CD14-positive monocyte (primary cell): ENCODE results near the gene ATF6. TPM values are rescaled to one million over a fixed set of nuclear protein-coding genes. Genes with fewer than 3 reads are reported as not detected.

ENCODE experiments used
- DNase-seq, 3 donors: peaks; one replicate each; pipeline ENCODE4 v3.0.0-alpha.2; 2011 to 2022
- H2AFZ ChIP-seq: 2 replicates; pipeline ENCODE4 v1.6.0; 2012; ENCODE audit warnings: mild to moderate bottlenecking, low read depth, low read length, inconsistent platforms; ENCODE audit not compliant: insufficient read depth, poor library complexity, severe bottlenecking
- H3K27ac ChIP-seq, 2 donors: 1 replicate in 1 of 2; 2 replicates in 1 of 2; pipeline ENCODE4 v1.5.1; 2012 to 2013; ENCODE audit warnings: low read length in 2 of 2, control low read depth in 1 of 2, inconsistent platforms in 1 of 2, low read depth in 1 of 2, mild to moderate bottlenecking in 1 of 2
- H3K27me3 ChIP-seq, 2 donors: one replicate each; pipeline versions ENCODE4 v1.6.0 to v1.6.1; 2011 to 2013; ENCODE audit warnings: low read length in 2 of 2; ENCODE audit not compliant: control insufficient read depth in 2 of 2, insufficient read depth in 2 of 2
- H3K36me3 ChIP-seq, 2 donors: replicated peaks in 1 of 2; 1 replicate in 1 of 2; 2 replicates in 1 of 2; pipeline versions ENCODE4 v1.5.1 to v1.6.1; 2012 to 2013; ENCODE audit warnings: low read length in 2 of 2, control low read depth in 1 of 2, inconsistent platforms in 1 of 2, mild to moderate bottlenecking in 1 of 2; ENCODE audit not compliant: insufficient read depth in 2 of 2, control insufficient read depth in 1 of 2
- H3K4me1 ChIP-seq, 2 donors: 1 replicate in 1 of 2; 2 replicates in 1 of 2; pipeline versions ENCODE4 v1.5.1 to v1.6.1; 2012 to 2013; ENCODE audit warnings: low read length in 2 of 2, control low read depth in 1 of 2, inconsistent platforms in 1 of 2, mild to moderate bottlenecking in 1 of 2, moderate library complexity in 1 of 2; ENCODE audit not compliant: insufficient read depth in 2 of 2, control insufficient read depth in 1 of 2
- H3K4me2 ChIP-seq: replicated peaks from 2 replicates; pipeline ENCODE3; 2012; ENCODE audit warnings: low read length, moderate library complexity, mild to moderate bottlenecking; ENCODE audit not compliant: poor library complexity, severe bottlenecking; ENCODE audit errors: extremely low read depth
- H3K4me3 ChIP-seq, 3 experiments: fragments of 200-600 bp in 1 of 3; sonication (generic) in 1 of 3; replicated peaks in 1 of 3; 1 replicate in 2 of 3; 2 replicates in 1 of 3; pipeline ENCODE4 v1.5.1; 2011 to 2013; ENCODE audit warnings: low read length in 3 of 3, mild to moderate bottlenecking in 3 of 3, control low read depth in 2 of 3, low read depth in 2 of 3, inconsistent platforms in 1 of 3, moderate library complexity in 1 of 3
- H3K79me2 ChIP-seq: 2 replicates; pipeline ENCODE4 v1.6.0; 2012; ENCODE audit warnings: mild to moderate bottlenecking, control low read depth, inconsistent platforms, low read length, moderate library complexity; ENCODE audit not compliant: insufficient read depth
- H3K9ac ChIP-seq: 2 replicates; pipeline ENCODE4 v1.6.0; 2017; ENCODE audit warnings: low read length, mild to moderate bottlenecking; ENCODE audit not compliant: insufficient read depth, poor library complexity, severe bottlenecking
- H3K9me3 ChIP-seq, 2 donors: replicated peaks in 1 of 2; 1 replicate in 1 of 2; 2 replicates in 1 of 2; pipeline versions ENCODE4 v1.5.1 to v1.6.1; 2012 to 2013; ENCODE audit warnings: low read length in 2 of 2, control low read depth in 1 of 2; ENCODE audit not compliant: control insufficient read depth in 1 of 2, insufficient read depth in 1 of 2
- H4K20me1 ChIP-seq: 2 replicates; pipeline ENCODE4 v1.6.0; 2012; ENCODE audit warnings: mild to moderate bottlenecking, low read length, control low read depth, moderate library complexity; ENCODE audit not compliant: insufficient read depth
- H3K27ac Mint-ChIP-seq, 7 donors: one replicate each; pipeline ENCODE4 v1.8.0; 2020; ENCODE audit warnings: mild to moderate bottlenecking in 7 of 7, mixed read lengths in 7 of 7, moderate library complexity in 6 of 7, inconsistent platforms in 2 of 7
- H3K27me3 Mint-ChIP-seq, 3 donors: one replicate each; pipeline ENCODE4 v1.8.0; 2021 to 2022; ENCODE audit warnings: low read depth in 3 of 3, mild to moderate bottlenecking in 3 of 3, mixed read lengths in 3 of 3, moderate library complexity in 3 of 3, inconsistent platforms in 1 of 3
- H3K36me3 Mint-ChIP-seq, 2 donors: one replicate each; pipeline ENCODE4 v1.8.0; 2020; ENCODE audit warnings: mixed read lengths in 2 of 2, inconsistent platforms in 1 of 2, mild to moderate bottlenecking in 1 of 2
- H3K4me1 Mint-ChIP-seq: one replicate; pipeline ENCODE4 v1.8.0; 2020; ENCODE audit warnings: mild to moderate bottlenecking, mixed read lengths
- H3K4me3 Mint-ChIP-seq, 2 donors: one replicate each; pipeline ENCODE4 v1.8.0; 2020; ENCODE audit warnings: mild to moderate bottlenecking in 2 of 2, mixed read lengths in 2 of 2, moderate library complexity in 1 of 2
- H3K9me3 Mint-ChIP-seq, 7 donors: one replicate each; pipeline ENCODE4 v1.8.0; 2020 to 2022; ENCODE audit warnings: mixed read lengths in 7 of 7, mild to moderate bottlenecking in 6 of 7, moderate library complexity in 6 of 7, inconsistent platforms in 2 of 7
- CTCF ChIP-seq: fragments of 200-600 bp; IDR thresholded peaks from one replicate; pipeline ENCODE4 v1.8.0; 2022; ENCODE audit warnings: antibody characterized with exemption, mild to moderate bottlenecking
- WGBS: methylation state at CpG from one replicate; pipeline ENCODE4 v1.1.5; 2013; ENCODE audit warnings: missing lambda C conversion rate; ENCODE audit not compliant: insufficient coverage; 5-methylcytosine and 5-hydroxymethylcytosine counted together
- intact Hi-C, 2 donors: fragments of 100-400 bp; cut with micrococcal nuclease; formaldehyde crosslinking; loops; one replicate each; pipeline versions ENCODE4 v1.15.0 to v1.15.1; 2023
- polyA plus RNA-seq, 3 donors: library from polyadenylated mRNA; depleted of rRNA in 1 of 3; unstranded in 2 of 3; stranded (reverse) in 1 of 3; fragments of 300-500 nt in 2 of 3; fragments of >200 nt in 1 of 3; fragmentation: Illumina TruSeq in 2 of 3; gene quantifications; 1 replicate in 2 of 3; 2 replicates in 1 of 3; pipeline ENCODE4 v1.2.3, GENCODE V29; 2012 to 2021

The ATF6 gene
- polyA plus RNA-seq, 3 donors, result 13.4 to 25.6 (median 22.2) TPM

GRCh38 chr1:161940866-161941591 is 174.9 kb downstream of the ATF6 start:
- TF ChIP-seq CTCF, result no peak
- Histone ChIP-seq H3K4me2 (no peak overlapping the region), H3K36me3 (peaks cover 32 to 83% of the 10 kb centered on the region in 2 donors), H3K4me1 (no peaks in the 10 kb centered on the region), H3K9ac (no peak overlapping the region), H3K4me3 (no peak overlapping the region), H3K27ac (no peak overlapping the region), H3K27me3 (no peaks in the 10 kb centered on the region), H4K20me1 (no peaks in the 10 kb centered on the region), H3K79me2 (no peaks in the 10 kb centered on the region), H2AFZ (no peak overlapping the region), H3K9me3 (no peaks in the 10 kb centered on the region)
- no peak overlapping the region for H3K4me3 Mint-ChIP-seq
- no peaks in the 10 kb centered on the region for H3K4me1 Mint-ChIP-seq
- H3K9me3 Mint-ChIP-seq, result peaks cover 0 to 2% (median 0%) of the 10 kb centered on the region in 7 donors
- intact Hi-C loops, result no loop called here
- no peaks in the 10 kb centered on the region for H3K27me3 Mint-ChIP-seq
- H3K36me3 Mint-ChIP-seq, result peaks cover 44 to 51% of the 10 kb centered on the region in 2 donors
- WGBS, result 90% methylated on average over 1 of the region's 3 CpGs
- H3K27ac Mint-ChIP-seq, result no peak overlapping the region
- DNase-seq, result no peak

GRCh38 chr1:161941726-161942436 is 175.8 kb downstream of the ATF6 start:
- TF ChIP-seq CTCF, result no peak
- Histone ChIP-seq H3K79me2 (no peaks in the 10 kb centered on the region), H3K9me3 (no peaks in the 10 kb centered on the region), H2AFZ (no peak overlapping the region), H3K27me3 (no peaks in the 10 kb centered on the region), H3K4me1 (no peaks in the 10 kb centered on the region), H3K9ac (no peak overlapping the region), H3K4me2 (no peak overlapping the region), H3K36me3 (peaks cover 28 to 82% of the 10 kb centered on the region in 2 donors), H4K20me1 (no peaks in the 10 kb centered on the region), H3K27ac (no peak overlapping the region), H3K4me3 (no peak overlapping the region)
- Mint-ChIP-seq H3K4me3 (no peak overlapping the region), H3K27ac (peak overlapping the region in 1 of 7 donors; percentile 0), H3K4me1 (no peaks in the 10 kb centered on the region), H3K27me3 (no peaks in the 10 kb centered on the region), H3K36me3 (peaks cover 47 to 50% of the 10 kb centered on the region in 2 donors), H3K9me3 (peaks cover 0 to 2% (median 0%) of the 10 kb centered on the region in 7 donors)
- no peak for DNase-seq
- intact Hi-C loops, result no loop called here
- no CpG with 5 or more reads among the region's 8 CpGs for WGBS
